ENCODE data around the gene KANK3. TPM values are rescaled to one million over a fixed set of nuclear protein-coding genes. Genes with fewer than 3 reads are reported as not detected.
"Not testable (repeated sequence)": the region's sequence is repeated elsewhere in the genome, so short reads cannot be mapped to it uniquely, and the experiment has no call there.

The KANK3 gene
- total RNA-seq, 4 donors from 2014 or later, result 7.1 to 48.7 (median 18.9) TPM

DNA sequence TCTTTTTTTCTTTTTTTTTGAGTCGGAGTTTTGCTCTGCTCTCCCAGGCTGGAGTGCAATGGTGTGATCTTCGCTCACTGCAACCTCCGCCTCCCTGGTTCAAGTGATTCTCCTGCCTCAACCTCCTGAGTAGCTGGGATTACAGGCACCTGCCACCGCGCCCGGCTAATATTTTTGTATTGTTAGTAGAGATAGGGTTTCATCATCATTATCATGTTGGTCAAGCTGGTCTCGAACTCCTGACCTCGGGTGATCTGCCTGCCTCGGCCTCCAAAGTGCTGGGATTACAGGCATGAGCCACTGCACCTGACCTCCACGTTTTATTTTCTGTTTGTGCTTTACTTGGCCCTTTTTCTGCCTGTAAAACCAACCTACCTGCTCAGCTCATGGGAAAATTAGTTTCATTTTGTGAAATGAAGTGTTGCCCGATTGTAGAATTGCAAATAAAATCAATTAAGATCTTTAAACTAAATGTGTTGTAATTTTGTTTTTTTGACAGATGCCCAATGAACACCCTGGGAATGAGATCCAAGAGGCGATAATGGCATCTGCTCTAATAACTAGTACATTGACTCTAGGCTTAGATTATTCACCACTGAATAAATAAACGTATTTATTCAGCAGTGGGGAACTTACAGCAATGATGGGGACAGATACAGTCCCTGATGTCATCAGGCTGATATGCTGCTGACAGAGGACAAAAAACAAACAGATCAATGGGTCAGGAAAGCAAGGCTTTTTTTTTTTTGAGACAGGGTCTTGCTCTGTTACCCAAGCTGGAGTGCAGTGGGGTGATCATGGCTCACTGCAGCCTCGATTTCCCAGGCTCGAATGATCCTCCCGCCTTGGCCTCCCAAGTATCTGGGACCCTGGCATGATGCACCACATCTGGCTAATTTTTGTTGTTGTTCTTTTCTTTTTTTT, 44.9 kb upstream of the KANK3 start:
- ATAC-seq (ENCODE audit: low FRiP score), result no peak
- TF ChIP-seq, protein P1, sequence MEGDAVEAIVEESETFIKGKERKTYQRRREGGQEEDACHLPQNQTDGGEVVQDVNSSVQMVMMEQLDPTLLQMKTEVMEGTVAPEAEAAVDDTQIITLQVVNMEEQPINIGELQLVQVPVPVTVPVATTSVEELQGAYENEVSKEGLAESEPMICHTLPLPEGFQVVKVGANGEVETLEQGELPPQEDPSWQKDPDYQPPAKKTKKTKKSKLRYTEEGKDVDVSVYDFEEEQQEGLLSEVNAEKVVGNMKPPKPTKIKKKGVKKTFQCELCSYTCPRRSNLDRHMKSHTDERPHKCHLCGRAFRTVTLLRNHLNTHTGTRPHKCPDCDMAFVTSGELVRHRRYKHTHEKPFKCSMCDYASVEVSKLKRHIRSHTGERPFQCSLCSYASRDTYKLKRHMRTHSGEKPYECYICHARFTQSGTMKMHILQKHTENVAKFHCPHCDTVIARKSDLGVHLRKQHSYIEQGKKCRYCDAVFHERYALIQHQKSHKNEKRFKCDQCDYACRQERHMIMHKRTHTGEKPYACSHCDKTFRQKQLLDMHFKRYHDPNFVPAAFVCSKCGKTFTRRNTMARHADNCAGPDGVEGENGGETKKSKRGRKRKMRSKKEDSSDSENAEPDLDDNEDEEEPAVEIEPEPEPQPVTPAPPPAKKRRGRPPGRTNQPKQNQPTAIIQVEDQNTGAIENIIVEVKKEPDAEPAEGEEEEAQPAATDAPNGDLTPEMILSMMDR (IDR thresholded peaks at IDR 0.05), result no peak
- DNase-seq (ENCODE audit: low spot score), result no peak

DNA sequence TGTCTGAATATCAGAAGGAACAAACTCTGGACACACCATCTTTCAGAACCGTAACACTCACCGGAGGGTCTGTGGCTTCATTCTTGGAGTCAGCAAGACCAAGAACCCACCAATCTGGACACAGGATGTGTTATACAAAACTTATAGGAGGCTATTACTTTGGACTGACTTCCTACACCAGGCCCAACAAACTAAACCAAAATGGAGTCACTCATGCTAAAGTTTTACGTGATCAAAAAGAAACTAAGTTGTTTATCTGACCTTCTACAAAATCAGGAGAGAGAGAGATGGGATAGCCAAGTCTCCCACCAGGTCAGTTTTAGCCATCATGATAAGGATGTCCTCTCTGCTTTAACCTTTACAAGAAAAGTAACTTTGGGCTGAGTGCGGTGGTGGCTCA, 43.9 kb upstream of the KANK3 start:
- TF ChIP-seq, protein P1 (IDR thresholded peaks at IDR 0.05), result no peak
- DNase-seq (ENCODE audit: low spot score) (no peak), ATAC-seq (ENCODE audit: low FRiP score) (no peak)

DNA sequence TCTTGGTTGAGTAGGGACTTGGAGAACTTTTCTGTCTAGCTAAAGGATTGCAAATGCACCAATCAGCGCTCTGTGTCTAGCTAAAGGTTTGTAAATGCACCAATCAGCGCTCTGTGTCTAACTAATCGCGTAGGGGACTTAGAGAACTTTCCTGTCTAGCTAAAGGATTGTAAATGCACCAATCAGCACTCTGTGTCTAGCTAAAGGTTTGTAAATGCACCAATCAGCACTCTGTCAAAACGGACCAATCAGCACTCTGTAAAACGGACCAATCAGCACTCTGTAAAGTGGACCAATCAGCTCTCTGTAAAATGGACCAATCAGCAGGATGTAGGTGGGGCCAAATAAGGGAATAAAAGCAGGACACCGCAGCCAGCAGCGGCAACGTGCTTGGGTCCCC, 43.4 kb upstream of the KANK3 start:
- not testable (repeated sequence) for DNase-seq (ENCODE audit: low spot score); ATAC-seq (ENCODE audit: low FRiP score)

DNA sequence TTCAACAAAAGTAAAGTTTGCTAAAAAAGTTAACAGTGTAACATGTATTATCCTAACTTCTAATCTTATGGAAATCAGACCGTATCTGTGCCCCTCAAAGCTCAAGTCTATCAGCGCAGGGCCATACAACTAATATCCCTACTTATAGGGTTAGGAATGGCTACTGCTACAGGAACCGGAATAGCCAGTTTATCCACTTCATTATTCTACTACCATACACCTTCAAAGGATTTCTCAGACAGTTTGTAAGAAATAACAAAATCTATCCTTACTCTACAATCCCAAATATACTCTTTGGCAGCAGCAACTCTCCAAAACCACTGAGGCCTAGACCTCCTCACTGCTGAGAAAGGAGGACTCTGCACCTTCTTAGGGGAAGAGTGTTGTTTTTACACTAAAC, 42.5 kb upstream of the KANK3 start:
- DNase-seq (ENCODE audit: low spot score); ATAC-seq (ENCODE audit: low FRiP score): not testable (repeated sequence)

DNA sequence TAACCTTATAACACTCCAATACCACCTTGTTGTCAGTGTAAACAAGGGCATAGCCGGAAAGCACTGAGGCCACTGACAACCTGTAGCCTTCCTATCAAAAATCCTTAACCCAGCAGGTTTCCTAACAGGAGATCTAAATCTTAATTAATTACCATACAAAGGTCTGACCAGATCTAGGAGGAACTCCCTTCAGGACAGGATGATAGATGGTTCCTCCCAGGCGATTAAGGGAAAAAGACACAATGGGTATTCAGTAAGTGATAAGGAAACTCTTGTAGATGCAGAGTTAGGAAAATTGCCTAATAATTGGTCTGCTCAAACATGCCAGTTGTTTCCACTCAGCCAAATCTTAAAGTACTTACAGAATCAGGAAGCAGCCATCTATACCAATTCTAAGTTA, 42.0 kb upstream of the KANK3 start:
- not testable (repeated sequence) for ATAC-seq (ENCODE audit: low FRiP score); DNase-seq (ENCODE audit: low spot score)

DNA sequence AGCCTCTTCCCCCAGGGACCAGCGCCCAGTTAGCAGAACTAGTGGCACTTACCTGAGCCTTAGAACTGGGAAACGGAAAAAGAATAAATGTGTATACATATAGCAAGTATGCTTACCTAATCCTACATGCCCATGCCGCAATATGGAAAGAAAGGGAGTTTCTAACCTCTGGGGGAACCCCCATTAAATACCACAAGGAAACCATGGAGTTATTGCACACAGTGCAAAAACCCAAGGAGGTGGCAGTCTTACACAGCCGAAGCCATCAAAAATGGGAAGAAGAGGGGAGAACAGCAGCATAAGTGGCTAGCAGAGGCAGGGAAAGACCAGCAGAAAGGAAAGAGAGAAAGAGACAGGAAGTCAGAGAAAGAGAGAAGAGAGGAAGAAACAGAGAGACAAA, 41.5 kb upstream of the KANK3 start:
- not testable (repeated sequence) for DNase-seq (ENCODE audit: low spot score); ATAC-seq (ENCODE audit: low FRiP score)

DNA sequence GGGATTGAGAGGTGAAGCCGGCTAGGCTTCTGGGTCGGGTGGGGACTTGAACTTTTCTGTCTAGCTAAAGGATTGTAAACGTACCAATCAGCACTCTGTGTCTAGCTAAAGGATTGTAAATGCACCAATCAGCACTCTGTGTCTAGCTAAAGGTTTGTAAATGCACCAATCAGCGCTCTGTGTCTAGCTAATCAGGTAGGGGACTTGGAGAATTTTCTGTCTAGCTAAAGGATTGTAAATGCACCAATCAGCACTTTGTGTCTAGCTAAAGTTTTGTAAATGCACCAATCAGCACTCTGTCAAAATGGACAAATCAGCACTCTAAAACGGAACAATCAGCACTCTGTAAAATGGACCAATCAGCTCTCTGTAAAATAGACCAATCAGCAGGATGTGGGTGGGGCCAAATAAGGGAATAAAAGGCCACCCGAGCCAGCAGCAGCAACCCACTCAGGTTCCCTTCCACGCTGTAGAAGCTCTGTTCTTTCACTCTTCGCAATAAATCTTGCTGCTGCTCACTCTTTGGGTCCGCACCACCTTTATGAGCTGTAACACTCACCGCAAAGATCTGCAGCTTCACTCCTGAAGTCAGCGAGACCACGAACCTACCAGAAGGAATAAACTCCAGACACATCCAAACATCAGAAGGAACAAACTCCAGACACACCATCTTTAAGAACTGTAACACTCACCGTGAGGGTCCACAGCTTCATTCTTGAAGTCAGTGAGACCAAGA, 36.3 kb upstream of the KANK3 start:
- not testable (repeated sequence) for DNase-seq (ENCODE audit: low spot score); ATAC-seq (ENCODE audit: low FRiP score)

DNA sequence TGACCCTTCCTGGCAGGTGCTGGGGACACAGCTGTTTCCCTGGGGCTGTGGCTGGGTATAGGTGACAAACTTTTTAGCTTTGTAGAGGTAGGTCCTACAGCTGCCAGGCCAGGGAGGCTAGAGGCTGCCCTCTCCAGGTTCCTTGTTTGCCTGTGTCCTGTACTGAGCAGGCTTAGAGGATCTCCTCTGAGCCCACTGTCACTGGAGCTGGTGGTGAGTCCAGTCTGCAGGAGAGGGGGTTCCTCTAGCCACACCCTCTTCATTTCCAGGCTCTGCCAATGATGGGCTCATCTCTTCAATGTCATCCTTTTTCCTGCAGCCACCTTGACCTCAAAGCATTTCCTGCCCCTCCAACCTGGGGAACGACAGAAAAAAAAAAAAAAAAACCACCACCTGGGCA, 34.5 kb upstream of the KANK3 start:
- no peak for DNase-seq (ENCODE audit: low spot score)
- no peak for ATAC-seq (ENCODE audit: low FRiP score)
- TF ChIP-seq, protein P1 (IDR thresholded peaks at IDR 0.05), result no peak

DNA sequence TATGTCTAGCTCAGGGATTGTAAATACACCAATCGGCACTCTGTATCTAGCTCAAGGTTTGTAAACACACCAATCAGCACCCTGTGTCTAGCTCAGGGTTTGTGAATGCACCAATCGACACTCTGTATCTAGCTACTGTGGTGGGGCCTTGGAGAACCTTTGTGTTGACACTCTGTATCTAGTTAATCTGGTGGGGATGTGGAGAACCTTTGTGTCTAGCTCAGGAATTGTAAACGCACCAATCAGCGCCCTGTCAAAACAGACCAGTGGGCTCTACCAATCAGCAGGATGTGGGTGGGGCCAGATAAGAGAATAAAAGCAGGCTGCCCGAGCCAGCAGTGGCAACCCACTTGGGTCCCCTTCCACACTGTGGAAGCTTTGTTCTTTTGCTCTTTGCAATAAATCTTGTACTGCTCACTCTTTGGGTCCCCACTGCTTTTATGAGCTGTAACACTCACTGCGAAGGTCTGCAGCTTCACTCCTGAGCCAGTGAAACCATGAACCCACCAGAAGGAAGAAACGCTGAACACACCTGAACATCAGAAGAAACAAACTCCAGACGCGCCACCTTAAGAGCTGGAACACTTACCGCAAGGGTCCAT, 33.4 kb upstream of the KANK3 start:
- not testable (repeated sequence) for DNase-seq (ENCODE audit: low spot score); ATAC-seq (ENCODE audit: low FRiP score)

DNA sequence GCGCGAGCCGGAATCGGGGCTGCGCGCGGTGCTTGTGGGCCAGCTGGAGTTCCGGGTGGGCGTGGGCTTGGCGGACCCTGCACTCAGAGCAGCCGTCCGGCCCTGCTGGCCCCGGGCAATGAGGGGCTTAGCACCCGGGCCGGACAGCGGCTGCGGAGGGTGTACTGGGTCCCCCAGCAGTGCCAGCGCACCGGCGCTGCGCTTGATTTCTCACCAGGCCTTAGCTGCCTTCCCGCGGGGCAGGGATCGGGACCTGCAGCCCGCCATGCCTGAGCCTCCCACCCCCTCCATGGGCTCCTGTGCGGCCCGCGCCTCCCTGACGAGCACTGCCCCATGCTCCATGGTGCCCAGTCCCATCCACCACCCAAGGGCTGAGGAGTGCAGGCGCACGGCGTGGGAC, 32.7 kb upstream of the KANK3 start:
- ATAC-seq (ENCODE audit: low FRiP score); DNase-seq (ENCODE audit: low spot score): not testable (repeated sequence)
